ENCODE results near the gene LACRT. TPM values are rescaled to one million over a fixed set of nuclear protein-coding genes. Genes with fewer than 3 reads are reported as not detected.

Gene LACRT
- total and polyA plus RNA-seq, 9 of the 15 experiments (the other 6 are each of a cell fraction or from before 2014, with no cell fraction given): not detected

DNA sequence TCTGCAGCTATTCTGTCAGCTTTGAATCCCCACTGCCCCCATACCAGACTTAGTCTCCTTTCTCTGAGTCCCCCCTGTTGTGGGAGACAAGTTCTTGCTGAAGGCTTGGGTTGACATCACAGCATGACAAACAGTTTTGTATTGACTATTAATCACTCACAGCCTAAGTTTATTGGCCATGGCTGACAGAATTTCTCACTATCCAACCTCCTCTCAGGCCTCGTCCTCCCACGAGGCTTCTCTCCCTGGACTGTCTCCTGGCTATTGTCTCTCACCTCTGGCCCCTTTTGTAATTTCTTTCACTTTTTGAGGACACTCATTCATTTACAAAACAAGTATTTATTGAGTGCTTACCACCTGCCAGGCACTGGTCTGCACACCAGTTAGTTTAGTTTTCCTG is 48.7 kb upstream of the LACRT start:
- Histone ChIP-seq H3K27ac (ENCODE audit: extremely low read depth, low read depth, low read length) (no peak overlapping the region), H3K27me3 (ENCODE audit: control insufficient read depth in 2 of 2, insufficient read depth in 2 of 2, low read length in 2 of 2) (0 out of 5 replicates have a peak, but pooled peaks cover 0 to 5% of the 10 kb centered on the region in 2 experiments), H3K4me3 (no peak overlapping the region), H3K9me1 (ENCODE audit: control insufficient read depth, insufficient read depth, low read length) (no peaks in the 10 kb centered on the region), H2AFZ (ENCODE audit: low read depth, low read length) (no peak overlapping the region), H3K4me2 (ENCODE audit: insufficient read depth, low read length) (no peak overlapping the region), H4K20me1 (replicated peaks; ENCODE audit: control insufficient read depth, insufficient read depth, low read length) (no peaks in the 10 kb centered on the region), H3K4me1 (replicated peaks in 1 of 2; ENCODE audit: control insufficient read depth in 2 of 2, insufficient read depth in 2 of 2, low read length in 2 of 2) (no peaks in the 10 kb centered on the region), H3K36me3 (ENCODE audit: control insufficient read depth, insufficient read depth, low read length) (no peaks in the 10 kb centered on the region), H3K79me2 (ENCODE audit: control insufficient read depth, insufficient read depth, low read length) (no peaks in the 10 kb centered on the region), H3K9ac (ENCODE audit: insufficient read depth in 1 of 2, low read depth in 2 of 2, low read length in 2 of 2) (no peak overlapping the region), H3K9me3 (replicated peaks; ENCODE audit: control insufficient read depth, insufficient read depth, low read depth, low read length) (no peaks in the 10 kb centered on the region)
- CTCF ChIA-PET (ENCODE audit: low intra/inter-chr PET ratio): no interaction called here
- POLR2A ChIA-PET: interaction anchor here (1.3 kb wide), 1 partner anchor 11 kb away, joined by 4 read pairs; no protein-coding TSS in a partner anchor
- intact Hi-C loops (cut with micrococcal nuclease) (no loop called here), in situ Hi-C loops (cut with MboI) (no loop called here)
- ATAC-seq: no peak
- WGBS (ENCODE audit: insufficient coverage, low coverage, missing lambda C conversion rate): 0% methylated on average over 2 of the region's 2 CpGs
- no peak for DNase-seq (ENCODE audit: extremely low read depth in 1 of 4, low spot score in 3 of 4)
- TF ChIP-seq SMARCA5 (IDR thresholded peaks at IDR 0.05) (no peak), SMARCA4 (IDR thresholded peaks at IDR 0.05) (no peak), GABPB2 (CRISPR knock-in tag; conservative IDR thresholded peaks at IDR 0.05) (no peak), NR1H2 (CRISPR knock-in tag; IDR thresholded peaks at IDR 0.05) (no peak)
- BruUV-seq (replicated peaks): no TSS peak
- no peak for FAIRE-seq

DNA sequence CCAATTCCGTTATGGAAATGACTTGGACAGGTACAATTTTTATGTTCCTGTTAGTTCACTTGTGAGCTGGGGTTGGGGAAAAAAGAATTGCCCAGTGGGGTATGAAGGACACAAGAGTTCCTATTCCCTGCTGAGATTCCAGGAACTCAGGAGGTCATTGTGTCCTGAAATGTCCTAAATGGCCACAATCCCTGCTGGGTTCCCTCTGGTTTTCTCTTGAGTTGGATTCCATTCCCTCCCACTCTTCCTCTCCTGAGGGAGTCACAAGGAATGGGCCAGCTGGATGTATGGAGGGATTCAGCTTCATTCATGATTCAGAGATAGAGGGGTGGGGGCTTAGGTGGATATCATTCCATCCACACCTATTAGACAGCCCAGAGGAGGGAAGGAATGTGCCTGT is 48.0 kb upstream of the LACRT start:
- Histone ChIP-seq H3K4me3 (no peak overlapping the region), H3K9me1 (ENCODE audit: control insufficient read depth, insufficient read depth, low read length) (no peaks in the 10 kb centered on the region), H3K4me2 (ENCODE audit: insufficient read depth, low read length) (no peak overlapping the region), H3K4me1 (replicated peaks in 1 of 2; ENCODE audit: control insufficient read depth in 2 of 2, insufficient read depth in 2 of 2, low read length in 2 of 2) (no peaks in the 10 kb centered on the region), H3K79me2 (ENCODE audit: control insufficient read depth, insufficient read depth, low read length) (no peaks in the 10 kb centered on the region), H3K27ac (ENCODE audit: extremely low read depth, low read depth, low read length) (no peak overlapping the region), H3K36me3 (ENCODE audit: control insufficient read depth, insufficient read depth, low read length) (no peaks in the 10 kb centered on the region), H3K9ac (ENCODE audit: insufficient read depth in 1 of 2, low read depth in 2 of 2, low read length in 2 of 2) (no peak overlapping the region), H2AFZ (ENCODE audit: low read depth, low read length) (no peak overlapping the region), H3K9me3 (replicated peaks; ENCODE audit: control insufficient read depth, insufficient read depth, low read depth, low read length) (no peaks in the 10 kb centered on the region), H3K27me3 (ENCODE audit: control insufficient read depth in 2 of 2, insufficient read depth in 2 of 2, low read length in 2 of 2) (0 out of 5 replicates have a peak, but pooled peaks cover 0 to 5% of the 10 kb centered on the region in 2 experiments), H4K20me1 (replicated peaks; ENCODE audit: control insufficient read depth, insufficient read depth, low read length) (no peaks in the 10 kb centered on the region)
- no TSS peak for BruUV-seq (replicated peaks)
- CTCF ChIA-PET (ENCODE audit: low intra/inter-chr PET ratio): no interaction called here
- FAIRE-seq (no peak), ATAC-seq (no peak), DNase-seq (ENCODE audit: extremely low read depth in 1 of 4, low spot score in 3 of 4) (no peak)
- intact Hi-C loops (cut with micrococcal nuclease): no loop called here
- POLR2A ChIA-PET: no interaction called here
- 0% methylated on average over 1 of the region's 1 CpG for WGBS (ENCODE audit: insufficient coverage, low coverage, missing lambda C conversion rate)
- in situ Hi-C loops (cut with MboI): no loop called here
- TF ChIP-seq PTTG1 (tag; IDR thresholded peaks at IDR 0.05; ENCODE audit: low read depth) (no peak), PHB (CRISPR knock-in tag; IDR thresholded peaks at IDR 0.05) (no peak), TCFL5 (CRISPR knock-in tag; conservative IDR thresholded peaks at IDR 0.05) (no peak), POLR2G (IDR thresholded peaks at IDR 0.05; ENCODE audit: low read depth, low read length) (no peak), SIN3B (IDR thresholded peaks at IDR 0.05; ENCODE audit: low read depth) (no peak), ZFP1 (CRISPR knock-in tag; IDR thresholded peaks at IDR 0.05) (no peak), TEAD2 (tag; IDR thresholded peaks at IDR 0.05) (no peak), ZNF3 (CRISPR knock-in tag; IDR thresholded peaks at IDR 0.05) (no peak), ZNF609 (CRISPR knock-in tag; IDR thresholded peaks at IDR 0.05; ENCODE audit: borderline replicate concordance) (no peak), NBN (IDR thresholded peaks at IDR 0.05; ENCODE audit: low read depth) (no peak)

Measured in K562 (cell line).